Right ventricle myocardium inferior (tissue), 1 donor: Measurements from ENCODE around the gene CLDN22. TPM values are rescaled to one million over a fixed set of nuclear protein-coding genes. Genes with fewer than 3 reads are reported as not detected.

Experiments
- ATAC-seq: fragments of 200-7000 bp; cut with Tn5 transposase; one replicate; pipeline ENCODE4 v1.9.1; 2020; ENCODE audit warnings: mild to moderate bottlenecking, moderate library complexity
- DNase-seq: peaks from one replicate; pipeline ENCODE4 v3.0.0; 2021; ENCODE audit errors: missing footprints
- intact Hi-C: fragments of 100-400 bp; cut with DNase I; formaldehyde crosslinking; loops from one replicate; pipeline ENCODE4 v1.11.0; 2022
- total RNA-seq: library from RNA; stranded (reverse); fragmentation: NEBNext Ultra II Directional; extraction: Animal tissue kit (Norgen Biotek cat#: 25700); gene quantifications from one replicate; pipeline ENCODE4 v1.2.1, GENCODE V29; 2021
- donor health status: DM: no; HTN: yes; CAD: no; lungs with severe emphysema.

CLDN22 gene
- total RNA-seq, 1 donor from 2014 or later, result not detected

- ATAC-seq, result peak; percentile 35
- intact Hi-C loops, result no loop called here
- DNase-seq, result no peak
Measured at GRCh38 chr4:183348706-183349659, 28.9 kb upstream of the CLDN22 start.

GRCh38 chr4:183348136-183348535 is 28.1 kb upstream of the CLDN22 start:
- ATAC-seq (no peak), DNase-seq (no peak)
- intact Hi-C loops, result no loop called here

GRCh38 chr4:183347566-183347965 is 27.5 kb upstream of the CLDN22 start:
- no peak for ATAC-seq
- intact Hi-C loops, result no loop called here

GRCh38 chr4:183347146-183347545 is 27.1 kb upstream of the CLDN22 start:
- no peak for DNase-seq
- intact Hi-C loops, result no loop called here
- no peak for ATAC-seq

More at GRCh38 chr4:183347566-183347965, 27.5 kb upstream of the CLDN22 start:
- no peak for DNase-seq

GRCh38 chr4:183345261-183345660 is 25.2 kb upstream of the CLDN22 start:
- ATAC-seq, result no peak
- intact Hi-C loops, result no loop called here
- no peak for DNase-seq

- DNase-seq (no peak), ATAC-seq (no peak)
- intact Hi-C loops, result no loop called here
Measured at GRCh38 chr4:183344523-183345255, 24.6 kb upstream of the CLDN22 start.

GRCh38 chr4:183343730-183344129 is 23.7 kb upstream of the CLDN22 start:
- no peak for ATAC-seq
- intact Hi-C loops, result no loop called here
- DNase-seq, result no peak

GRCh38 chr4:183342541-183343533 is 22.8 kb upstream of the CLDN22 start:
- DNase-seq (no peak), ATAC-seq (peak; percentile 62)
- intact Hi-C loops, result no loop called here

- ATAC-seq (no peak), DNase-seq (no peak)
- intact Hi-C loops, result no loop called here
Measured at GRCh38 chr4:183337833-183338232, 17.8 kb upstream of the CLDN22 start.

- intact Hi-C loops, result no loop called here
- DNase-seq (no peak), ATAC-seq (no peak)
Measured at GRCh38 chr4:183337349-183337748, 17.3 kb upstream of the CLDN22 start.

- intact Hi-C loops, result no loop called here
- DNase-seq, result no peak
Measured at GRCh38 chr4:183335369-183335940, 15.4 kb upstream of the CLDN22 start.

GRCh38 chr4:183333983-183334382 is 13.9 kb upstream of the CLDN22 start:
- intact Hi-C loops, result no loop called here
- no peak for ATAC-seq
- no peak for DNase-seq

More at GRCh38 chr4:183335369-183335940, 15.4 kb upstream of the CLDN22 start:
- no peak for ATAC-seq

GRCh38 chr4:183333202-183333601 is 13.1 kb upstream of the CLDN22 start:
- DNase-seq (no peak), ATAC-seq (no peak)
- intact Hi-C loops, result no loop called here

- intact Hi-C loops, result no loop called here
- no peak for DNase-seq
- no peak for ATAC-seq
Measured at GRCh38 chr4:183332447-183332846, 12.4 kb upstream of the CLDN22 start.

- ATAC-seq, result no peak
- DNase-seq, result no peak
- intact Hi-C loops, result no loop called here
Measured at GRCh38 chr4:183330841-183331240, 10.8 kb upstream of the CLDN22 start.

GRCh38 chr4:183329954-183330742 is 10.1 kb upstream of the CLDN22 start:
- no peak for DNase-seq
- ATAC-seq, result no peak
- intact Hi-C loops, result no loop called here

- DNase-seq (no peak), ATAC-seq (no peak)
- intact Hi-C loops, result no loop called here
Measured at GRCh38 chr4:183329244-183329643, 9.2 kb upstream of the CLDN22 start.

GRCh38 chr4:183328832-183329231 is 8.8 kb upstream of the CLDN22 start:
- DNase-seq (no peak), ATAC-seq (no peak)
- intact Hi-C loops, result no loop called here
